GM10248 (cell line): ENCODE results near the gene MXD4.
"Not testable (repeated sequence)": the region's sequence is repeated elsewhere in the genome, so short reads cannot be mapped to it uniquely, and the experiment has no call there.

Source experiments
- CTCF ChIA-PET: fragments of 300-600 bp; sonication (Branson Sonifier 250); formaldehyde crosslinking; extraction: SDS; loops from one replicate; lab custom pipeline; 2021; ENCODE audit warnings: antibody characterized with exemption; lab: Yijun Ruan, JAX
- POLR2A ChIA-PET: fragments of 350-650 bp; sonication (Branson Sonifier 250); formaldehyde crosslinking; extraction: SDS; loops from one replicate; lab custom pipeline; 2020; ENCODE audit warnings: antibody characterized with exemption; lab: Yijun Ruan, JAX
- DNase-seq: peaks from one replicate; pipeline ENCODE4 v3.0.0; 2012; ENCODE audit errors: extremely low spot score
- CTCF ChIP-seq: IDR thresholded peaks from 2 replicates; pipeline ENCODE4 v1.5.1; 2012; ENCODE audit warnings: mild to moderate bottlenecking, low read depth; ENCODE audit errors: extremely low read depth, missing control alignments, control extremely low read depth

MXD4 gene

GRCh38 chr4:2281575-2282343 lies 19.9 kb upstream of the MXD4 start:
- ChIA-PET POLR2A (interaction anchor here (0.6 kb wide), 1 partner anchor 20 kb away, joined by 3 read pairs; the partner anchor contains the start of gene MXD4), CTCF (interaction anchor here (0.9 to 1.0 kb wide), 2 partner anchors 11 to 20 kb away, joined by 3 read pairs; partner anchors contain the start of gene MXD4)
- TF ChIP-seq CTCF: peak; percentile 23
- DNase-seq: no peak

- CTCF ChIA-PET: interaction anchor here (1.3 kb wide), 2 partner anchors 10 to 170 kb away, joined by 3 read pairs; no protein-coding TSS in a partner anchor
- no peak for TF ChIP-seq CTCF
- no peak for DNase-seq
Observed at GRCh38 chr4:2280531-2281300, 18.8 kb upstream of the MXD4 start.

DNA sequence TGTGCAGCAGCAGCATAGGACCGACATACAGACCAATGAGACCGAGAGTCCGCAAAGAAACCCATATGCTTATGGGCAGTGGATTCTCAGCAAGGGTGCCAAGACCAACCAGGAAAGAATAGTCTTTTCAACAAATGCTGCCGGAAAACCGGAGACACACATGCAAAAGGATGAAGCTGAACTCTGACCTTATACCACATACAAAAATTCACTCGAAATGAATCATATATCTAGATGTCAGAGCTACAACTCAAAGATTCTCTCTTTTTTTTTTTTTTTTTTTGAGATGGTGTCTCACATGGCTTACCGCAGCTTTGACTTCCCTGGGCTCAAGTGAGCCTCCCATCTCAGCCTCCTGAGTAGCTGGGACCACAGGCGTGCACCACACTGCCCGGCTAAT lies 16.0 kb upstream of the MXD4 start:
- no peak for DNase-seq
- CTCF ChIA-PET: no interaction called here
- POLR2A ChIA-PET: no interaction called here
- no peak for TF ChIP-seq CTCF

More at GRCh38 chr4:2280531-2281300, 18.8 kb upstream of the MXD4 start:
- POLR2A ChIA-PET: no interaction called here

DNA sequence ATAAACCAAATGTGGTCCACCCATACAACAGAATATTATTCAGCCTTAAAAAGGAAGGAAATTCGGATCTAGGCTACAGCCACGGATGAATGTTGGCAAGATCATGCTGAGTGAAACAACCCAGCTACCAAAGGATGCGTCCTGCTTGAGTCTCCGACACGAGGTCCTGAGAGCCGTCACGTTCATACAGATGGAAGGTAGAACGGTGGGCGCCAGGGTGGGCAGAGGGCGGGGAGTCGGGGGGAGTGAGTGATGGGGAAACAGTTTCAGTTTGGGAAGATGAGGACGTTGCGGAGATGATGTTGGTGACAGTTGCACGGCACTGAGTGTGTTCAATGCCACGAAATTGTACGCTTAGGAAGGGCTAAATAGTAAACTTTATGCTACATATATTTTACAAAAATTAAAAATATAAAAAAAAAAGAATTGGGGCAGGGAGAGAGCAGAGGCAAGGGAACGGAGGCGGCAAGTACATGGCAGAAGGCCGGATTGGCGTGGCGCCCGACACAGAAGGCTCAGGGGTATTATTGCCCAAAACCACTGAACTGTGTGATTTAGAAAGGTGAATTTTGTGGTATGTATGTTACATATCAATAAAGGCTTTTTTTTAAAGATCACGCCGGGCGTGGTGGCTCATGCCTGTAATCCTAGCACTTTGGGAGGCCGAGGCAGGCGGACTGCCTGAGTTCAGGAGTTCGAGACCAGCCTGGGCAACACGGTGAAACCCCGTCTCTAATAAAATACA lies 14.8 kb upstream of the MXD4 start:
- POLR2A ChIA-PET: no interaction called here
- no peak for TF ChIP-seq CTCF
- CTCF ChIA-PET: no interaction called here
- no peak for DNase-seq

DNA sequence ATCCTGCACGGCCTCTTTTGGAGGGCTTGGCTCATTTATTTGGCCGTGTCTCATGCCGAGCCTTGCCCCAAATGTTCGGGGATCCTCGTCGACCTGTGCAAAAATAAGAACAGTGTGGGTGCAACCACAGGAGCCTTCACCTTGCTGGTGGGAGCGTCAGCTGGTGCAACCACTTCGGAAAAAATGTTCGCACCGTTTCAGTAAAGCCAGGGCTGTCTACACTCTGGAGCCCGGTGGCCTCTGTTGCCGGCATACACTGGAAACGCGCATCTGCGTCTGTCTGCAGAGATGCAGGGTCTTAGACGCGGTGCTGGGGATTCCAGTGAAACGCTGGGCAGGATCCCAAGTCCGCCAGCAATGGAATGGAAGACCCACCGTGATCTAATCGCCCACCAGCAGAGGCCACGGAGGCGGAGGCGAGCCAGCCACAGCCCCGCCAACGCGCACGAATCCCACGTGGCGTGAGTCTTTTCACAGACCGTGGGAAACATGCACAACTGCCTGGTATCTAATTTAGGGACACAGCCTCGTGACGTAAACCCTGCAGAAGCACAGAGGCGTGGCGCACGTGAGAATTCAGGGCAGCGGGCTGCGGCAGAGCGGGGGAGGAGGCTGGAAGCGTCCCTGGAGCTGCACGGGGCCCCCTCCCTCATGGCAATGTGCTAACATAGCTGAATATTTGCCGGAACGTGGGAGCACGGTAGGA lies 13.8 kb upstream of the MXD4 start:
- CTCF ChIA-PET: no interaction called here
- no peak for TF ChIP-seq CTCF
- no peak for DNase-seq
- POLR2A ChIA-PET: no interaction called here

- POLR2A ChIA-PET, DNase-seq, CTCF ChIA-PET: not testable (repeated sequence)
Observed at GRCh38 chr4:2275044-2275397, 13.1 kb upstream of the MXD4 start.
